H1 (cell line): ENCODE measurements around the gene TSPEAR. TPM values are rescaled to one million over a fixed set of nuclear protein-coding genes. Genes with fewer than 3 reads are reported as not detected.

Experiments used
- CTCF ChIA-PET: fragments of 300-600 bp; sonication (Branson Sonifier 250); formaldehyde crosslinking; loops from one replicate; lab custom pipeline; 2021; ENCODE audit not compliant: partially characterized antibody; lab: Charles Lee
- POLR2A ChIA-PET: fragments of 300-600 bp; sonication (Branson Sonifier 250); formaldehyde crosslinking; loops from one replicate; lab custom pipeline; 2021; ENCODE audit warnings: inconsistent platforms; ENCODE audit not compliant: partially characterized antibody; lab: Charles Lee
- DNase-seq, 2 experiments: peaks; one replicate each; pipeline versions ENCODE4 v3.0.0 to v3.0.0-alpha.2; 2010 to 2022; ENCODE audit warnings: low spot score in 2 of 2, low read depth in 1 of 2, mixed read lengths in 1 of 2
- FAIRE-seq: peaks from 2 replicates; lab custom pipeline; 2011; peaks lifted over from hg19 to GRCh38; lab: Jason Lieb, UNC
- H2AFZ ChIP-seq: 2 replicates; pipeline ENCODE4 v1.8.1; 2012; ENCODE audit warnings: low read length, inconsistent platforms
- H2AK5ac ChIP-seq: 2 replicates; pipeline ENCODE4 v1.6.1; 2013; ENCODE audit warnings: low read depth, low read length
- H2BK120ac ChIP-seq: replicated peaks from 2 replicates; pipeline ENCODE3; 2013; ENCODE audit warnings: low read depth, low read length, inconsistent platforms
- H2BK12ac ChIP-seq: 2 replicates; pipeline ENCODE4 v1.6.1; 2013; ENCODE audit warnings: low read depth, low read length
- H2BK15ac ChIP-seq: 2 replicates; pipeline ENCODE4 v1.6.1; 2013; ENCODE audit warnings: low read length
- H2BK20ac ChIP-seq: 2 replicates; pipeline ENCODE4 v1.6.1; 2013; ENCODE audit warnings: low read length
- H2BK5ac ChIP-seq: 2 replicates; pipeline ENCODE4 v1.6.1; 2013; ENCODE audit warnings: low read depth, low read length
- H3K14ac ChIP-seq: 2 replicates; pipeline ENCODE4 v1.6.1; 2013; ENCODE audit warnings: inconsistent platforms; ENCODE audit not compliant: insufficient read length
- H3K18ac ChIP-seq: 2 replicates; pipeline ENCODE4 v1.6.1; 2013; ENCODE audit warnings: low read length; ENCODE audit errors: extremely low read depth
- H3K23ac ChIP-seq: 2 replicates; pipeline ENCODE4 v1.6.1; 2013; ENCODE audit warnings: inconsistent platforms; ENCODE audit not compliant: insufficient read length
- H3K23me2 ChIP-seq: 2 replicates; pipeline ENCODE4 v1.6.1; 2013; ENCODE audit warnings: low read depth, low read length
- H3K27ac ChIP-seq: 2 replicates; pipeline ENCODE4 v1.6.1; 2011; ENCODE audit warnings: low read depth, low read length, inconsistent platforms
- H3K27me3 ChIP-seq, 4 experiments: replicated peaks in 1 of 4; 1 replicate in 1 of 4; 2 replicates in 3 of 4; pipeline versions ENCODE4 v1.6.1 to v1.8.1; 2011 to 2013; ENCODE audit warnings: low read length in 3 of 4, mild to moderate bottlenecking in 3 of 4, inconsistent platforms in 2 of 4, mixed read lengths in 2 of 4, moderate library complexity in 1 of 4; ENCODE audit not compliant: control insufficient read depth in 3 of 4, insufficient read depth in 3 of 4; ENCODE audit errors: extremely low read depth in 1 of 4
- H3K36me3 ChIP-seq, 4 experiments: 2 replicates each; pipeline versions ENCODE4 v1.6.1 to v1.8.1; 2011 to 2013; ENCODE audit warnings: mild to moderate bottlenecking in 4 of 4, low read length in 3 of 4, moderate library complexity in 2 of 4, control low read depth in 1 of 4, inconsistent platforms in 1 of 4; ENCODE audit not compliant: insufficient read depth in 4 of 4, control insufficient read depth in 2 of 4
- H3K4ac ChIP-seq: replicated peaks from 2 replicates; pipeline ENCODE3; 2013; ENCODE audit warnings: low read length, low read depth, mixed read lengths, inconsistent platforms; ENCODE audit not compliant: insufficient read length
- H3K4me1 ChIP-seq, 4 experiments: replicated peaks in 1 of 4; 1 replicate in 1 of 4; 2 replicates in 3 of 4; pipeline versions ENCODE4 v1.6.1 to v1.8.1; 2011 to 2013; ENCODE audit warnings: low read length in 3 of 4, inconsistent platforms in 2 of 4, mixed read lengths in 1 of 4; ENCODE audit not compliant: insufficient read depth in 4 of 4, control insufficient read depth in 3 of 4
- H3K4me2 ChIP-seq, 2 experiments: 2 replicates each; pipeline versions ENCODE4 v1.6.1 to v1.8.1; 2011 to 2013; ENCODE audit warnings: low read depth in 2 of 2, low read length in 2 of 2, control low read depth in 1 of 2, inconsistent platforms in 1 of 2, mild to moderate bottlenecking in 1 of 2; ENCODE audit not compliant: insufficient read depth in 1 of 2
- H3K4me3 ChIP-seq, 4 experiments: fragments of 200-600, 300-600 bp in 1 of 4; sonication (generic), shearing (Covaris generic), sonication (Bioruptor Twin) in 1 of 4; 2 replicates each; pipeline versions ENCODE4 v1.5.1 to v1.8.1; 2011 to 2016; ENCODE audit warnings: low read length in 4 of 4, low read depth in 3 of 4, control low read depth in 2 of 4, inconsistent platforms in 2 of 4, mild to moderate bottlenecking in 2 of 4, mixed read lengths in 1 of 4, moderate library complexity in 1 of 4; ENCODE audit not compliant: insufficient read depth in 2 of 4; ENCODE audit errors: extremely low read depth in 1 of 4
- H3K56ac ChIP-seq: replicated peaks from 2 replicates; pipeline ENCODE3; 2013; ENCODE audit warnings: low read depth, mild to moderate bottlenecking, mixed read lengths, low read length, inconsistent platforms; ENCODE audit not compliant: insufficient read length
- H3K79me1 ChIP-seq: 2 replicates; pipeline ENCODE4 v1.6.1; 2013; ENCODE audit warnings: low read depth, low read length, control low read depth
- H3K79me2 ChIP-seq, 2 experiments: 2 replicates each; pipeline versions ENCODE4 v1.6.1 to v1.8.1; 2012 to 2013; ENCODE audit warnings: low read length in 2 of 2, mild to moderate bottlenecking in 2 of 2, inconsistent platforms in 1 of 2; ENCODE audit not compliant: insufficient read depth in 2 of 2, control insufficient read depth in 1 of 2
- H3K9ac ChIP-seq, 4 experiments: replicated peaks in 1 of 4; 1 replicate in 1 of 4; 2 replicates in 3 of 4; pipeline versions ENCODE4 v1.6.1 to v1.8.1; 2011 to 2013; ENCODE audit warnings: low read depth in 3 of 4, low read length in 3 of 4, control low read depth in 2 of 4, mild to moderate bottlenecking in 2 of 4, moderate library complexity in 2 of 4, inconsistent platforms in 1 of 4; ENCODE audit errors: extremely low read depth in 1 of 4
- H3K9me3 ChIP-seq, 2 experiments: 2 replicates each; pipeline versions ENCODE4 v1.6.1 to v1.8.1; 2012 to 2013; ENCODE audit warnings: mild to moderate bottlenecking in 2 of 2, moderate library complexity in 2 of 2, control low read depth in 1 of 2, inconsistent platforms in 1 of 2, low read depth in 1 of 2, low read length in 1 of 2, mixed read lengths in 1 of 2; ENCODE audit not compliant: insufficient read depth in 2 of 2
- H4K20me1 ChIP-seq, 2 experiments: replicated peaks in 1 of 2; 2 replicates each; pipeline versions ENCODE3 to v1.8.1; 2011 to 2013; ENCODE audit warnings: inconsistent platforms in 2 of 2, low read length in 2 of 2, mild to moderate bottlenecking in 1 of 2; ENCODE audit not compliant: insufficient read depth in 2 of 2, control insufficient read depth in 1 of 2
- H4K5ac ChIP-seq: 2 replicates; pipeline ENCODE4 v1.6.1; 2013; ENCODE audit warnings: low read length, low read depth, mixed read lengths, inconsistent platforms; ENCODE audit not compliant: insufficient read length
- H4K8ac ChIP-seq: 2 replicates; pipeline ENCODE4 v1.8.0; 2013; ENCODE audit warnings: mild to moderate bottlenecking, moderate library complexity, low read length, inconsistent platforms; ENCODE audit not compliant: insufficient read depth; ENCODE audit errors: extremely low read depth
- H4K91ac ChIP-seq: replicated peaks from 2 replicates; pipeline ENCODE3; 2013; ENCODE audit warnings: low read length, mixed read lengths, inconsistent platforms; ENCODE audit not compliant: insufficient read length
- SAP30 ChIP-seq: fragments of 300-600 bp; sonication (generic); IDR thresholded peaks from 2 replicates; pipeline ENCODE4 v1.7.1; 2012; ENCODE audit warnings: low read length, moderate library complexity, mild to moderate bottlenecking, inconsistent platforms; ENCODE audit not compliant: insufficient read depth, insufficient replicate concordance
- WGBS, 2 experiments: shearing (Covaris generic) in 1 of 2; methylation state at CpG; one replicate each; pipeline versions ENCODE4 v1.1.6 to v1.1.7; 2013 to 2015; ENCODE audit warnings: low lambda C conversion rate in 2 of 2, mixed read lengths in 2 of 2, inconsistent platforms in 1 of 2, low coverage in 1 of 2, missing lambda C conversion rate in 1 of 2; ENCODE audit not compliant: insufficient replicate concordance in 2 of 2, insufficient coverage in 1 of 2, insufficient read length in 1 of 2; ENCODE audit errors: extremely low coverage in 1 of 2, missing lambda C conversion rate in 1 of 2; 5-methylcytosine and 5-hydroxymethylcytosine counted together
- polyA plus RNA-seq, 7 experiments: library from polyadenylated mRNA; depleted of rRNA in 3 of 7; stranded (reverse) in 5 of 7; unstranded in 2 of 7; fragments of >200 nt in 5 of 7; fragments of 200-250 nt in 2 of 7; gene quantifications; 1 replicate in 5 of 7; 2 replicates in 1 of 7; 4 replicates in 1 of 7; pipeline versions ENCODE4 v1.2.1 to v1.2.3, GENCODE V29; 2011 to 2013; ENCODE audit warnings: missing spikeins in 2 of 7, mixed read lengths in 2 of 7
- total RNA-seq: library from RNA; stranded (reverse); fragmentation: NEBNext Ultra II Directional; extraction: Animal tissue kit (Norgen Biotek cat#: 25700); gene quantifications from 2 replicates; pipeline ENCODE4 v1.2.1, GENCODE V29; 2021

The TSPEAR gene
- total and polyA plus RNA-seq, 2 of the 8 experiments (the other 6 are each of a cell fraction or from before 2014, with no cell fraction given), result 0.58 to 0.89 TPM

DNA sequence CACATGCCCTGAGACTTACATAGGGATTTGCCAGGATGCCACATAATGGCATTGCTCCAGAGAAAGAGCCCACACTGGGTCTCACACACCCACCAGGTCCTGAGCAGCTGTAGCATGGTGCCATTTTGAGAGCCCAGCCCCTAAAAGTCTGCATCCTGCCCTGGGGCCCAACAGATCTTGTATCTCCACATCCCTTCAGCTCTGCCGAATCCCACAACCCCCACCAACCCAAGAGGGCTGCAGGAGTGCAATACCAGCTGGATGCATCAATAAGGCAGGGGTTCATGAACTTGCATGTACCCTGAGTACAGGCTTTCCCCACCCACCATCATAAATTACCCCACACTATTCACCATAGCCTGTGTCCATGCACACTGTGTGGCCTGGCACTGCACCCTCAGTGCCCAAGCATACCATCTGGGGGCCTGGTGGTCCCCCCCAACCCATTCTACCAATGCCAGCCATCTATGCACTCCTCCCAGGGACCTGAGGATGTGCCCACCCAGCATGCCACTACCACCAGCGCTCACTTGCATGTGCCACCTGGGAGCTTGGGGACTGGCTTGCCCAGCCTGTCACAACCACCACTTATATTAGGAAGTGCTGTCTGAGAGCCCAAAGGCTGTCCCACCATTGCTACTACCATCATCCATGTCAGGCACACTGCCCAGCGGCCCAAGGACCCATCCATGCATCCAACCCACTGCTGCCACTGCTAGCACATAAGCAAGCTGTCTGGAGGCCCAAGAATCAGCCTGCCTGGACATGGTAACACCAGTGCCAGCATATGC lies 40.5 kb downstream of the TSPEAR start:
- Histone ChIP-seq H3K79me1 (no peaks in the 10 kb centered on the region), H3K23me2 (no peaks in the 10 kb centered on the region), H2AFZ (no peak overlapping the region)
- no peak for TF ChIP-seq SAP30
- TF ChIP-seq, all 59 proteins: peak for 0
- POLR2A ChIA-PET, result no interaction called here
- H2AK5ac ChIP-seq, result no peak overlapping the region
- H2BK20ac ChIP-seq, result no peak overlapping the region
- H4K20me1 ChIP-seq, result no peaks in the 10 kb centered on the region
- H3K79me2 ChIP-seq, result no peaks in the 10 kb centered on the region; a peak in 1 of 4 replicates
- H3K27ac ChIP-seq, result no peak overlapping the region
- no peak overlapping the region for H4K5ac ChIP-seq
- no peak overlapping the region; the same call in 1 of the 2 replicates for H4K8ac ChIP-seq
- no peaks in the 10 kb centered on the region for H3K27me3 ChIP-seq
- H3K4me1 ChIP-seq, result no peaks in the 10 kb centered on the region
- no peak overlapping the region for H2BK15ac ChIP-seq
- no peak overlapping the region for H3K9ac ChIP-seq
- H3K23ac ChIP-seq, result no peak overlapping the region
- 90% methylated on average over 3 of the region's 3 CpGs; no CpG with 5 or more reads in 1 of the 2 experiments for WGBS, 2 experiments
- no peak overlapping the region for H3K56ac ChIP-seq
- H2BK12ac ChIP-seq, result peak overlapping the region; percentile 39; the same call in 1 of the 2 replicates
- DNase-seq (no peak), FAIRE-seq (no peak)
- H4K91ac ChIP-seq, result peak overlapping the region; percentile 65
- CTCF ChIA-PET, result interaction anchor here (1.3 kb wide), 1 partner anchor 23 kb away, joined by 4 read pairs; no protein-coding TSS in a partner anchor
- no peaks in the 10 kb centered on the region for H3K36me3 ChIP-seq
- H2BK5ac ChIP-seq, result no peak overlapping the region
- H2BK120ac ChIP-seq, result no peak overlapping the region
- no peak overlapping the region for H3K14ac ChIP-seq
- no peak overlapping the region for H3K4me2 ChIP-seq
- H3K4me3 ChIP-seq, result no peak overlapping the region
- no peak overlapping the region for H3K18ac ChIP-seq
- H3K9me3 ChIP-seq, result peaks cover 19 to 24% of the 10 kb centered on the region in 2 experiments
- H3K4ac ChIP-seq, result no peak overlapping the region
